ENCODE data around the gene TEX26.

The TEX26 gene

GRCh38 chr13:30933354-30933670 is 856 bp downstream of the TEX26 start:
- no peaks in the 10 kb centered on the region for H3K9me3 Mint-ChIP-seq
- H3K27ac Mint-ChIP-seq: no peak overlapping the region
- no peaks in the 10 kb centered on the region for H3K4me1 Mint-ChIP-seq (ENCODE audit: low read depth)
- peaks cover 42% of the 10 kb centered on the region for H3K27me3 Mint-ChIP-seq (ENCODE audit: low read depth)
- no peaks in the 10 kb centered on the region for H3K36me3 Mint-ChIP-seq (ENCODE audit: low read depth)
- H3K4me3 Mint-ChIP-seq: no peak overlapping the region

- Mint-ChIP-seq H3K4me3 (no peak overlapping the region), H3K27ac (no peak overlapping the region), H3K4me1 (ENCODE audit: low read depth) (no peaks in the 10 kb centered on the region), H3K9me3 (no peaks in the 10 kb centered on the region), H3K36me3 (ENCODE audit: low read depth) (no peaks in the 10 kb centered on the region), H3K27me3 (ENCODE audit: low read depth) (peaks cover 32% of the 10 kb centered on the region)
Observed at GRCh38 chr13:30934381-30934780, 1.9 kb downstream of the TEX26 start.

GRCh38 chr13:30934803-30935202 is 2.3 kb downstream of the TEX26 start:
- no peaks in the 10 kb centered on the region for H3K36me3 Mint-ChIP-seq (ENCODE audit: low read depth)
- peaks cover 28% of the 10 kb centered on the region for H3K27me3 Mint-ChIP-seq (ENCODE audit: low read depth)
- no peaks in the 10 kb centered on the region for H3K4me1 Mint-ChIP-seq (ENCODE audit: low read depth)
- H3K4me3 Mint-ChIP-seq: no peak overlapping the region
- H3K9me3 Mint-ChIP-seq: no peaks in the 10 kb centered on the region
- no peak overlapping the region for H3K27ac Mint-ChIP-seq

GRCh38 chr13:30936971-30937370 is 4.5 kb downstream of the TEX26 start:
- Mint-ChIP-seq H3K4me1 (ENCODE audit: low read depth) (no peaks in the 10 kb centered on the region), H3K27me3 (ENCODE audit: low read depth) (peaks cover 12% of the 10 kb centered on the region), H3K9me3 (no peaks in the 10 kb centered on the region), H3K4me3 (no peak overlapping the region), H3K27ac (no peak overlapping the region), H3K36me3 (ENCODE audit: low read depth) (no peaks in the 10 kb centered on the region)

- H3K27me3 Mint-ChIP-seq (ENCODE audit: low read depth): peaks cover 34% of the 10 kb centered on the region
- peaks cover 6% of the 10 kb centered on the region for H3K9me3 Mint-ChIP-seq
- H3K4me3 Mint-ChIP-seq: no peak overlapping the region
- no peaks in the 10 kb centered on the region for H3K36me3 Mint-ChIP-seq (ENCODE audit: low read depth)
- H3K27ac Mint-ChIP-seq: no peak overlapping the region
- H3K4me1 Mint-ChIP-seq (ENCODE audit: low read depth): no peaks in the 10 kb centered on the region
Observed at GRCh38 chr13:30943881-30944280, 11.4 kb downstream of the TEX26 start.

- Mint-ChIP-seq H3K4me3 (no peak overlapping the region), H3K27ac (no peak overlapping the region), H3K27me3 (ENCODE audit: low read depth) (peaks cover 45% of the 10 kb centered on the region), H3K36me3 (ENCODE audit: low read depth) (no peaks in the 10 kb centered on the region), H3K4me1 (ENCODE audit: low read depth) (no peaks in the 10 kb centered on the region), H3K9me3 (peaks cover 12% of the 10 kb centered on the region)
Observed at GRCh38 chr13:30957258-30957943, 24.9 kb downstream of the TEX26 start.

GRCh38 chr13:30959678-30960077 is 27.2 kb downstream of the TEX26 start:
- Mint-ChIP-seq H3K4me3 (no peak overlapping the region), H3K27me3 (ENCODE audit: low read depth) (peaks cover 45% of the 10 kb centered on the region), H3K36me3 (ENCODE audit: low read depth) (no peaks in the 10 kb centered on the region), H3K9me3 (peaks cover 12% of the 10 kb centered on the region), H3K27ac (no peak overlapping the region), H3K4me1 (ENCODE audit: low read depth) (no peaks in the 10 kb centered on the region)

GRCh38 chr13:30963791-30964190 is 31.3 kb downstream of the TEX26 start:
- H3K27me3 Mint-ChIP-seq (ENCODE audit: low read depth): peaks cover 46% of the 10 kb centered on the region
- no peak overlapping the region for H3K27ac Mint-ChIP-seq
- no peaks in the 10 kb centered on the region for H3K4me1 Mint-ChIP-seq (ENCODE audit: low read depth)
- no peak overlapping the region for H3K4me3 Mint-ChIP-seq
- no peaks in the 10 kb centered on the region for H3K36me3 Mint-ChIP-seq (ENCODE audit: low read depth)
- peaks cover 6% of the 10 kb centered on the region for H3K9me3 Mint-ChIP-seq

- Mint-ChIP-seq H3K9me3 (no peaks in the 10 kb centered on the region), H3K4me3 (no peak overlapping the region), H3K4me1 (ENCODE audit: low read depth) (no peaks in the 10 kb centered on the region), H3K27ac (no peak overlapping the region), H3K36me3 (ENCODE audit: low read depth) (no peaks in the 10 kb centered on the region), H3K27me3 (ENCODE audit: low read depth) (peaks cover 43% of the 10 kb centered on the region)
Observed at GRCh38 chr13:30965380-30965779, 32.9 kb downstream of the TEX26 start.

- H3K27ac Mint-ChIP-seq: no peak overlapping the region
- no peaks in the 10 kb centered on the region for H3K9me3 Mint-ChIP-seq
- H3K4me3 Mint-ChIP-seq: no peak overlapping the region
- peaks cover 42% of the 10 kb centered on the region for H3K27me3 Mint-ChIP-seq (ENCODE audit: low read depth)
- H3K36me3 Mint-ChIP-seq (ENCODE audit: low read depth): no peaks in the 10 kb centered on the region
- H3K4me1 Mint-ChIP-seq (ENCODE audit: low read depth): no peaks in the 10 kb centered on the region
Observed at GRCh38 chr13:30966101-30966500, 33.6 kb downstream of the TEX26 start.

- H3K4me3 Mint-ChIP-seq: no peak overlapping the region
- peaks cover 42% of the 10 kb centered on the region for H3K27me3 Mint-ChIP-seq (ENCODE audit: low read depth)
- H3K36me3 Mint-ChIP-seq (ENCODE audit: low read depth): no peaks in the 10 kb centered on the region
- no peak overlapping the region for H3K27ac Mint-ChIP-seq
- no peaks in the 10 kb centered on the region for H3K4me1 Mint-ChIP-seq (ENCODE audit: low read depth)
- H3K9me3 Mint-ChIP-seq: no peaks in the 10 kb centered on the region
Observed at GRCh38 chr13:30968846-30969245, 36.4 kb downstream of the TEX26 start.

GRCh38 chr13:30971575-30971974 is 39.1 kb downstream of the TEX26 start:
- H3K27me3 Mint-ChIP-seq (ENCODE audit: low read depth): peaks cover 42% of the 10 kb centered on the region
- H3K27ac Mint-ChIP-seq: no peak overlapping the region
- H3K4me3 Mint-ChIP-seq: no peak overlapping the region
- H3K4me1 Mint-ChIP-seq (ENCODE audit: low read depth): no peaks in the 10 kb centered on the region
- no peaks in the 10 kb centered on the region for H3K36me3 Mint-ChIP-seq (ENCODE audit: low read depth)
- H3K9me3 Mint-ChIP-seq: no peaks in the 10 kb centered on the region

GRCh38 chr13:30972888-30973377 is 40.5 kb downstream of the TEX26 start:
- Mint-ChIP-seq H3K4me3 (no peak overlapping the region), H3K36me3 (ENCODE audit: low read depth) (no peaks in the 10 kb centered on the region), H3K27me3 (ENCODE audit: low read depth) (peaks cover 40% of the 10 kb centered on the region), H3K27ac (no peak overlapping the region), H3K9me3 (no peaks in the 10 kb centered on the region), H3K4me1 (ENCODE audit: low read depth) (no peaks in the 10 kb centered on the region)

GRCh38 chr13:30974350-30974749 is 41.9 kb downstream of the TEX26 start:
- H3K9me3 Mint-ChIP-seq: no peaks in the 10 kb centered on the region
- no peak overlapping the region for H3K4me3 Mint-ChIP-seq
- no peak overlapping the region for H3K27ac Mint-ChIP-seq
- H3K4me1 Mint-ChIP-seq (ENCODE audit: low read depth): no peaks in the 10 kb centered on the region
- H3K27me3 Mint-ChIP-seq (ENCODE audit: low read depth): peaks cover 38% of the 10 kb centered on the region
- H3K36me3 Mint-ChIP-seq (ENCODE audit: low read depth): no peaks in the 10 kb centered on the region

- no peak overlapping the region for H3K27ac Mint-ChIP-seq
- H3K4me1 Mint-ChIP-seq (ENCODE audit: low read depth): no peaks in the 10 kb centered on the region
- no peaks in the 10 kb centered on the region for H3K9me3 Mint-ChIP-seq
- H3K4me3 Mint-ChIP-seq: no peak overlapping the region
- no peaks in the 10 kb centered on the region for H3K36me3 Mint-ChIP-seq (ENCODE audit: low read depth)
- H3K27me3 Mint-ChIP-seq (ENCODE audit: low read depth): peaks cover 29% of the 10 kb centered on the region
Observed at GRCh38 chr13:30976025-30976424, 43.6 kb downstream of the TEX26 start.
